Transverse colon (tissue), 4 donors: Measurements from ENCODE around the gene CHSY1. TPM values are rescaled to one million over a fixed set of nuclear protein-coding genes. Genes with fewer than 3 reads are reported as not detected.

Source experiments
- DNase-seq: peaks from one replicate; pipeline ENCODE4 v3.0.0-alpha.2; 2019
- H3K27ac ChIP-seq, 4 donors: fragments of 200-600 bp; sonication (generic); 2 replicates each; pipeline ENCODE4 v1.5.1; 2016 to 2018; ENCODE audit warnings: inconsistent platforms in 4 of 4
- H3K27me3 ChIP-seq: fragments of 200-600 bp; sonication (generic); 2 replicates; pipeline ENCODE4 v1.5.1; 2017; ENCODE audit warnings: inconsistent platforms
- H3K36me3 ChIP-seq, 4 donors: fragments of 200-600 bp; sonication (generic); 2 replicates each; pipeline ENCODE4 v1.5.1; 2017 to 2019; ENCODE audit warnings: inconsistent platforms in 4 of 4
- H3K4me1 ChIP-seq, 4 donors: fragments of 200-600 bp; sonication (generic); 2 replicates each; pipeline ENCODE4 v1.5.1; 2017 to 2020; ENCODE audit warnings: inconsistent platforms in 4 of 4
- H3K4me3 ChIP-seq, 4 donors: fragments of 200-600 bp; sonication (generic); 1 replicate in 1 of 4; 2 replicates in 3 of 4; pipeline versions ENCODE4 v1.5.1 to v1.6.1; 2017 to 2019; ENCODE audit warnings: inconsistent platforms in 4 of 4
- H3K9me3 ChIP-seq, 2 donors: fragments of 200-600 bp; sonication (generic); 2 replicates each; pipeline ENCODE4 v1.5.1; 2017 to 2019; ENCODE audit warnings: inconsistent platforms in 2 of 2
- CTCF ChIP-seq, 5 experiments: fragments of 200-600 bp in 3 of 5; fragments of 450-650 bp in 2 of 5; sonication (generic) in 3 of 5; IDR thresholded peaks; 1 replicate in 2 of 5; 2 replicates in 3 of 5; pipeline ENCODE4 v1.5.1; 2016 to 2017; ENCODE audit warnings: antibody characterized with exemption in 5 of 5, inconsistent platforms in 3 of 5, mild to moderate bottlenecking in 2 of 5, moderate library complexity in 1 of 5
- EP300 ChIP-seq: sonication (generic); formaldehyde crosslinking; IDR thresholded peaks from one replicate; pipeline ENCODE4 v1.6.1; 2017; ENCODE audit warnings: antibody characterized with exemption, low read depth
- POLR2A ChIP-seq: fragments of 450-650 bp; IDR thresholded peaks from one replicate; pipeline ENCODE4 v1.6.1; 2016; ENCODE audit warnings: antibody characterized with exemption, mild to moderate bottlenecking, moderate library complexity
- POLR2AphosphoS5 ChIP-seq, 3 donors: sonication (generic); formaldehyde crosslinking; IDR thresholded peaks; one replicate each; pipeline ENCODE4 v1.6.1; 2016; ENCODE audit warnings: antibody characterized with exemption in 3 of 3
- WGBS, 2 donors: methylation state at CpG; one replicate each; pipeline ENCODE4 v1.1.5; 2018; ENCODE audit warnings: low coverage in 1 of 2; 5-methylcytosine and 5-hydroxymethylcytosine counted together
- in situ Hi-C, 4 donors: fragments of 200-750 bp; cut with MboI; loops; one replicate each; pipeline versions ENCODE4 v1.15.0 to v1.15.1; 2017; ENCODE audit warnings: low sequenced_read_pairs in 3 of 4, low pct_ligation_motif_present in 1 of 4, low pct_unique_long_range_greater_than_20kb in 1 of 4
- intact Hi-C: fragments of 100-400 bp; cut with DNase I; formaldehyde crosslinking; loops from one replicate; pipeline ENCODE4 v1.15.1; 2023; ENCODE audit warnings: low total_unique reads
- total RNA-seq, 4 donors: library from RNA; depleted of rRNA; stranded (reverse); fragments of >200 nt; gene quantifications; one replicate each; pipeline ENCODE4 v1.1.0, GENCODE V29; 2016

The CHSY1 gene
- total RNA-seq, 4 donors from 2014 or later = 4.0 to 33.7 (median 11.8) TPM

GRCh38 chr15:101148166-101148880 is 103.5 kb downstream of the CHSY1 start:
- Histone ChIP-seq H3K4me1 (no peaks in the 10 kb centered on the region), H3K27ac (no peak overlapping the region), H3K27me3 (no peaks in the 10 kb centered on the region), H3K4me3 (no peak overlapping the region), H3K36me3 (no peaks in the 10 kb centered on the region), H3K9me3 (no peaks in the 10 kb centered on the region)
- 69 to 84% methylated on average over 6 to 14 of the region's 17 CpGs for WGBS, 2 donors
- intact Hi-C loops = no loop called here
- in situ Hi-C loops = no loop called here
- TF ChIP-seq POLR2AphosphoS5 (IDR thresholded peaks at IDR 0.05) (no peak), POLR2A (no peak), CTCF (IDR thresholded peaks at IDR 0.05) (no peak), EP300 (no peak)
- no peak for DNase-seq

- TF ChIP-seq POLR2AphosphoS5 (IDR thresholded peaks at IDR 0.05) (no peak), CTCF (IDR thresholded peaks at IDR 0.05) (no peak), EP300 (no peak), POLR2A (no peak)
These were observed 104.7 kb downstream of the CHSY1 start for GRCh38 chr15:101147181-101147580.

GRCh38 chr15:101146118-101146702 is 105.6 kb downstream of the CHSY1 start:
- TF ChIP-seq POLR2AphosphoS5 (IDR thresholded peaks at IDR 0.05) = no peak
- TF ChIP-seq CTCF (IDR thresholded peaks at IDR 0.05) = no peak
- TF ChIP-seq POLR2A = no peak
- no peak for TF ChIP-seq EP300
- Histone ChIP-seq H3K27me3 (no peaks in the 10 kb centered on the region), H3K4me3 (no peak overlapping the region), H3K27ac (no peak overlapping the region), H3K4me1 (no peaks in the 10 kb centered on the region), H3K36me3 (no peaks in the 10 kb centered on the region), H3K9me3 (no peaks in the 10 kb centered on the region)
- whole genome bisulfite sequencing, 2 donors = 57 to 92% methylated on average over 1 to 8 of the region's 8 CpGs
- intact Hi-C loops = no loop called here
- DNase-seq = no peak
- in situ Hi-C loops = no loop called here

More at GRCh38 chr15:101147181-101147580, 104.7 kb downstream of the CHSY1 start:
- no peaks in the 10 kb centered on the region for H3K27me3 ChIP-seq
- no peak overlapping the region for H3K27ac ChIP-seq
- no peaks in the 10 kb centered on the region for H3K4me1 ChIP-seq
- no peak for DNase-seq
- WGBS, 2 donors = 73 to 74% methylated on average over 2 to 5 of the region's 5 CpGs
- H3K9me3 ChIP-seq = no peaks in the 10 kb centered on the region
- intact Hi-C loops = no loop called here
- in situ Hi-C loops = no loop called here
- no peaks in the 10 kb centered on the region for H3K36me3 ChIP-seq
- H3K4me3 ChIP-seq = no peak overlapping the region

GRCh38 chr15:101145362-101145761 is 106.5 kb downstream of the CHSY1 start:
- WGBS, 2 donors = 83 to 100% methylated on average over 2 to 4 of the region's 4 CpGs
- TF ChIP-seq CTCF (IDR thresholded peaks at IDR 0.05) = no peak
- TF ChIP-seq EP300 = no peak
- TF ChIP-seq POLR2A = no peak
- no peak for TF ChIP-seq POLR2AphosphoS5 (IDR thresholded peaks at IDR 0.05)
- Histone ChIP-seq H3K27me3 (no peaks in the 10 kb centered on the region), H3K27ac (no peak overlapping the region), H3K4me3 (no peak overlapping the region), H3K4me1 (no peaks in the 10 kb centered on the region), H3K9me3 (no peaks in the 10 kb centered on the region), H3K36me3 (no peaks in the 10 kb centered on the region)
- DNase-seq = no peak
- in situ Hi-C loops (no loop called here), intact Hi-C loops (no loop called here)
